Measurements from ENCODE around the gene LTBP1.

GRCh38 chr2:33000986-33001385 is 54.2 kb downstream of the LTBP1 start:
- TF ChIP-seq EZH2phosphoT487 (IDR thresholded peaks at IDR 0.05; ENCODE audit: insufficient read depth, low read depth), result no peak
- TF ChIP-seq EZH2 (IDR thresholded peaks at IDR 0.05; ENCODE audit: insufficient read depth, poor library complexity, severe bottlenecking), result no peak
